Suprapubic skin (tissue), 4 donors: ENCODE results near the gene HOXB4. TPM values are rescaled to one million over a fixed set of nuclear protein-coding genes. Genes with fewer than 3 reads are reported as not detected.

ENCODE experiments used
- DNase-seq, 2 donors: peaks; one replicate each; pipeline ENCODE4 v3.0.0-alpha.2; 2019; ENCODE audit warnings: low spot score in 2 of 2
- H3K27ac ChIP-seq: fragments of 200-600 bp; sonication (generic); one replicate; pipeline ENCODE4 v1.5.1; 2019
- H3K27me3 ChIP-seq: fragments of 200-600 bp; sonication (generic); one replicate; pipeline ENCODE4 v1.5.1; 2019
- H3K36me3 ChIP-seq: fragments of 200-600 bp; sonication (generic); one replicate; pipeline ENCODE4 v1.5.1; 2019
- H3K4me1 ChIP-seq: fragments of 200-600 bp; sonication (generic); one replicate; pipeline ENCODE4 v1.5.1; 2019
- H3K4me3 ChIP-seq: fragments of 200-600 bp; sonication (generic); one replicate; pipeline ENCODE4 v1.5.1; 2019; ENCODE audit warnings: mild to moderate bottlenecking
- H3K9me3 ChIP-seq: fragments of 200-600 bp; sonication (generic); one replicate; pipeline ENCODE4 v1.5.1; 2019
- EP300 ChIP-seq: sonication (generic); formaldehyde crosslinking; IDR thresholded peaks from one replicate; pipeline ENCODE4 v1.6.1; 2017; ENCODE audit warnings: antibody characterized with exemption
- POLR2A ChIP-seq, 2 donors: fragments of 450-650 bp; IDR thresholded peaks; one replicate each; pipeline ENCODE4 v1.6.1; 2017; ENCODE audit warnings: antibody characterized with exemption in 2 of 2, mild to moderate bottlenecking in 2 of 2, moderate library complexity in 2 of 2
- POLR2AphosphoS5 ChIP-seq, 3 donors: sonication (generic); formaldehyde crosslinking; IDR thresholded peaks; one replicate each; pipeline ENCODE4 v1.6.1; 2017; ENCODE audit warnings: antibody characterized with exemption in 3 of 3
- WGBS: methylation state at CpG from one replicate; pipeline ENCODE4 v1.1.5; 2018; 5-methylcytosine and 5-hydroxymethylcytosine counted together
- total RNA-seq, 4 donors: library from RNA; depleted of rRNA; stranded (reverse); fragments of >200 nt; gene quantifications; one replicate each; pipeline ENCODE4 v1.1.0, GENCODE V29; 2016
- TF ChIP-seq, protein P1 (sequence below), 2 donors: fragments of 200-600 bp in 1 of 2; fragments of 450-650 bp in 1 of 2; sonication (generic) in 1 of 2; IDR thresholded peaks; one replicate each; pipeline ENCODE4 v1.5.1; 2016 to 2019; ENCODE audit warnings: antibody characterized with exemption in 2 of 2, mild to moderate bottlenecking in 1 of 2, moderate library complexity in 1 of 2

HOXB4 gene
- total RNA-seq, 4 donors from 2014 or later, result 0.42 to 3.5 (median 1.0) TPM

DNA sequence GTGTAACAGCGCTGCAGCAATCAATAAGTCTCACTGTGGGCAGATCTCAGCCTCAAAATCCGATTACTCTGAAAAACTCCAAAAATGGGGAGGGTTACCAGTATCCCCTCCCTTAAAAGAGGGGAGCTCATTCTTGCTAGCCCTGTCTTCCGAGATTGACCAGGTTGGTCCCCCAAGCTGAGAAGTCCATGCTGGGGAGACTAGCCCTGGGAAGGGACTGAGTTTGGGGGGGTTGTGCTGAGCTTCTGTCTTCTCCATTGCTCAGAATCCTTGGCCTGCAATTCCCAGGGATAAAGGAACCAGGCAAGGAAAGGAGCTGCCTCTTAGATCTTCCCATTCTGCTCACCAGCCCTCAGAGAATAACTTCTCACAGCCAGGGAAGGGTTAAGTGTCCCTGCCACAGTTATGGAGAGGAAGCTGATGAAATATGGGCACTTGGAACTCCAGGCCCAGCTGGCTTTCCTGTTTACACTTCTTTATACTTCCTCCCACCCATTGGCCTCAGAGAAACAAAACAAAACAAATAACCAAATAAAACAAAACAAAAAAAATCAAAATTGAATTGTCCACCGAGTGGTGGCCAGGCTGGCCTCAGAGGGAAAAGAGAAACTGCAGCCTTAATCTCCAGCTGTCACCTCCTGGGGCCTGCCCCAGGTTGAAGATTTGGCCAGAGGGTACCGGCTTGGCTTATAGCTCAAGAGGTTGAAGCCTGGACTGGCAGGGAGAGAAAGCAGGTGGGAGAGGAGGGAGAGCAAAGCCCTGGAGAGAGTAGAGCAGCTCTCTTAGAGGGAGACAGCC, 9.3 kb upstream of the HOXB4 start:
- TF ChIP-seq, protein P1, sequence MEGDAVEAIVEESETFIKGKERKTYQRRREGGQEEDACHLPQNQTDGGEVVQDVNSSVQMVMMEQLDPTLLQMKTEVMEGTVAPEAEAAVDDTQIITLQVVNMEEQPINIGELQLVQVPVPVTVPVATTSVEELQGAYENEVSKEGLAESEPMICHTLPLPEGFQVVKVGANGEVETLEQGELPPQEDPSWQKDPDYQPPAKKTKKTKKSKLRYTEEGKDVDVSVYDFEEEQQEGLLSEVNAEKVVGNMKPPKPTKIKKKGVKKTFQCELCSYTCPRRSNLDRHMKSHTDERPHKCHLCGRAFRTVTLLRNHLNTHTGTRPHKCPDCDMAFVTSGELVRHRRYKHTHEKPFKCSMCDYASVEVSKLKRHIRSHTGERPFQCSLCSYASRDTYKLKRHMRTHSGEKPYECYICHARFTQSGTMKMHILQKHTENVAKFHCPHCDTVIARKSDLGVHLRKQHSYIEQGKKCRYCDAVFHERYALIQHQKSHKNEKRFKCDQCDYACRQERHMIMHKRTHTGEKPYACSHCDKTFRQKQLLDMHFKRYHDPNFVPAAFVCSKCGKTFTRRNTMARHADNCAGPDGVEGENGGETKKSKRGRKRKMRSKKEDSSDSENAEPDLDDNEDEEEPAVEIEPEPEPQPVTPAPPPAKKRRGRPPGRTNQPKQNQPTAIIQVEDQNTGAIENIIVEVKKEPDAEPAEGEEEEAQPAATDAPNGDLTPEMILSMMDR (IDR thresholded peaks at IDR 0.05), result no peak
- TF ChIP-seq EP300 (no peak), POLR2AphosphoS5 (IDR thresholded peaks at IDR 0.05) (no peak), POLR2A (IDR thresholded peaks at IDR 0.05) (no peak)
- H3K36me3 ChIP-seq, result no peaks in the 10 kb centered on the region
- 70% methylated on average over 5 of the region's 5 CpGs for WGBS
- peak overlapping the region; percentile 77 for H3K27ac ChIP-seq
- DNase-seq, result no peak
- H3K4me1 ChIP-seq, result peaks cover 52% of the 10 kb centered on the region
- peaks cover 4% of the 10 kb centered on the region for H3K27me3 ChIP-seq
- H3K9me3 ChIP-seq, result no peaks in the 10 kb centered on the region
- H3K4me3 ChIP-seq, result no peak overlapping the region

DNA sequence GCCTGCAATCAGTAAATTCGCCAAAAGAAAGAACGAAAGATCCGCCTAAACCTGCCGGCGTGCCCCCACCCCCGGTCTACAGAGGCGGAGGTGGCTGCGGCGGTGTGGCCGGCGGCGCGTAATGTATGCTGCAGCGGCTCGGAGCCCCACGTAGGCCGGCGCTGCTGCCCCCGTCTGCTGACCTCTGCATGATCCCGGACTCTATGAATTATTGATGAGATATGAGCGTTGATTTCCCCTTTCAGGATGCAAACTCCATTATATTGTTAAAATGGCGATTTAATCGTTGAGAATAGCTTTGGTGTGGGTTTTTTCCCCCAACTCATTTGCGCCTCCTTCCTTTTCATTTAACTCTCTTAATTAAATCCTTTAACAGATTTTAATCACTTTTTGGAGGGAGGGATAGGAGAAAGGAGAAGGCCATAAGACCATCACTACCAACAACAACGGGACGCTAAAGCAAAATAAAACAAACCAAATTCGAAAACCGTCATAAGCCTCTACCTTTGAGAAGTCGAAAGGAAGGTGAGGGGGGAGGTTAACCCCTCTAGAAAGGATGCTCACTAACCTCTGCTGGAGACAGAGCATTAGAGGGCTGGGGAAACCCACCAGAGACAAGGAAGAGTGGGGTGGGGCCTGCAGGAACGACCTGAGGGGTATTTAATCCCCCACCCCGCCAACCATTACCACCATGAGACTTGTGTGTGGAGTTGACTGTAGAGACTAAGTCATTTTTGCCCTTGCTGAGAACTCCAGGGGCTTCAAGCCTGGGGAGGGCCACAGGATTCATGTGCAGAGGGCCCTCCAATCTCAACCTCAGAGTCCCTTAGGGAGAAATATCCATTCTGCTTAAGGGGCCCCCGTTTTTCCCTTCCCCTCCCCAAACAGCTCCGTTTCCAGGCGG, 8.5 kb upstream of the HOXB4 start:
- DNase-seq, result no peak
- WGBS, result 35% methylated on average over 32 of the region's 34 CpGs
- Histone ChIP-seq H3K27me3 (peaks cover 2% of the 10 kb centered on the region), H3K9me3 (no peaks in the 10 kb centered on the region), H3K4me3 (peak overlapping the region; percentile 66), H3K27ac (peak overlapping the region; percentile 77), H3K4me1 (peaks cover 53% of the 10 kb centered on the region), H3K36me3 (no peaks in the 10 kb centered on the region)
- TF ChIP-seq POLR2AphosphoS5 (IDR thresholded peaks at IDR 0.05) (no peak), EP300 (no peak), POLR2A (IDR thresholded peaks at IDR 0.05) (no peak)
- TF ChIP-seq, protein P1 (IDR thresholded peaks at IDR 0.05), result no peak

DNA sequence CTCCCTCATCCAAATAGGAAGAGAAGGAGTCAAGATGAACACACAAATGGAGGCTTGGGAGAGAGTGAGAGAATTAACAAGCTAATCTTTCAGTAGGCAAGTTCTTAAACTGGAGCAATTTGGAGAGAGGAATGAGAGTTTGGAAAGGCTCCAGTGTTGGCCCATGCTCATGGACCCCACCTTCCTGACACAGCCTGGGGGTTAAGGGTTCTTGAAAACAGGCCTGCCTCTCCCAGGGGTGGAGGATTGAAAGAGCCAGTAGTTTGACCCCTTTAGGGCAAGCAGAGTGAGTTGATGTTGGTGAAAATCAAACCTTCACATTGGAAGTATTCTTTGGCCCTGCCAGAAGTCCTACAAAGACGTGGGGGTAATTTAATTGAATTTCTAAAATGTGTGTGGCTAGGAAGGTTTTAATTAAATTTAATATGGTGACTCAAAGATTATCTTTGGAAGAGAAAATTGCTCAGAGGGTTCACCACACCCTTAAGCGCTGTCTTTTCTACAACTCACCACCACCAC, 6.1 kb upstream of the HOXB4 start:
- TF ChIP-seq POLR2A (IDR thresholded peaks at IDR 0.05), result no peak
- TF ChIP-seq EP300, result no peak
- TF ChIP-seq, protein P1 (IDR thresholded peaks at IDR 0.05), result no peak
- no peak for TF ChIP-seq POLR2AphosphoS5 (IDR thresholded peaks at IDR 0.05)
- H3K9me3 ChIP-seq, result no peaks in the 10 kb centered on the region
- no peak for DNase-seq
- H3K4me3 ChIP-seq, result peak overlapping the region; percentile 66
- peak overlapping the region; percentile 77 for H3K27ac ChIP-seq
- peaks cover 70% of the 10 kb centered on the region for H3K4me1 ChIP-seq
- H3K27me3 ChIP-seq, result peaks cover 6% of the 10 kb centered on the region
- WGBS, result 27% methylated on average over 2 of the region's 2 CpGs
- H3K36me3 ChIP-seq, result no peaks in the 10 kb centered on the region

DNA sequence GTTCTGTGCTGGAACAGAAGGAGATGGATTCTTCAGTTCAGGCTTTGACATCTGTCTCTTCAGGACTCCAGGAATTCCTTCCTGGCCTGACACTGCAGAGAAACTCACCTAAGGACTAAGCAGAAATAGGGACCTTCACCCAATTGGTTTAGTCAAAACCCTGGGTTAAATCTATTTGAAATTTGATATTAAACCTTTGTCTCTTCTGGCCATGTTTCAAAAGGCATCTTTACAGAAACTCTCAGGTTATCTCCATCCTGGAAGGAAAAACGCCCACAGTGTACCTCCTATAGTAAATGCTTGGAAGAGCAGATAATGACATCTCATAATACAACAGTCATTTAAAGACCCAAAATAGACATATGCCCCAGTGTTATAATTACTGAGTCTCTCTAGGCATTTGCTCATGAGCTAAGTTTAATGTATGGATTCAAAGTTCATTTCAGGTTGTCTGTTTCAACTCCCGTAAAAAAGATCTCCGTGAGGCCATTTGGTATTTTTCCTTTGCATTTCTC, 5.6 kb upstream of the HOXB4 start:
- TF ChIP-seq, protein P1 (IDR thresholded peaks at IDR 0.05), result no peak
- no peak for TF ChIP-seq POLR2A (IDR thresholded peaks at IDR 0.05)
- no peak for TF ChIP-seq POLR2AphosphoS5 (IDR thresholded peaks at IDR 0.05)
- TF ChIP-seq EP300, result no peak
- H3K9me3 ChIP-seq, result no peaks in the 10 kb centered on the region
- no peaks in the 10 kb centered on the region for H3K36me3 ChIP-seq
- H3K27ac ChIP-seq, result no peak overlapping the region
- no peak for DNase-seq
- WGBS, result 70% methylated on average over 3 of the region's 3 CpGs
- H3K4me1 ChIP-seq, result peaks cover 73% of the 10 kb centered on the region
- no peak overlapping the region for H3K4me3 ChIP-seq
- H3K27me3 ChIP-seq, result peaks cover 6% of the 10 kb centered on the region
